Kidney epithelial cell (primary cell): ENCODE results near the gene FAM171A1. TPM values are rescaled to one million over a fixed set of nuclear protein-coding genes. Genes with fewer than 3 reads are reported as not detected.

Experiments
- DNase-seq: peaks from one replicate; pipeline ENCODE4 v3.0.0-alpha.2; 2010; ENCODE audit warnings: low read depth
- H3K27me3 ChIP-seq: 2 replicates; pipeline ENCODE4 v1.6.0; 2011; ENCODE audit warnings: low read length; ENCODE audit not compliant: control insufficient read depth, insufficient read depth
- H3K36me3 ChIP-seq: 2 replicates; pipeline ENCODE4 v1.5.1; 2011; ENCODE audit warnings: low read length; ENCODE audit not compliant: control insufficient read depth, insufficient read depth
- H3K4me3 ChIP-seq: 2 replicates; pipeline ENCODE4 v1.5.1; 2011; ENCODE audit warnings: low read depth, mild to moderate bottlenecking, control low read depth, low read length
- total RNA-seq: library from RNA; depleted of rRNA; stranded (reverse); fragments of >200 nt; gene quantifications from 2 replicates; pipeline ENCODE4 v1.2.3, GENCODE V29; 2015
- TF ChIP-seq, protein P1 (sequence below): IDR thresholded peaks from 2 replicates; pipeline ENCODE4 v1.5.1; 2011; ENCODE audit warnings: mild to moderate bottlenecking, moderate library complexity, low read length, control low read depth, inconsistent platforms; ENCODE audit not compliant: insufficient read depth, poor library complexity, severe bottlenecking

FAM171A1 gene
- total RNA-seq, 1 donor from 2014 or later: 34.0 TPM

DNA sequence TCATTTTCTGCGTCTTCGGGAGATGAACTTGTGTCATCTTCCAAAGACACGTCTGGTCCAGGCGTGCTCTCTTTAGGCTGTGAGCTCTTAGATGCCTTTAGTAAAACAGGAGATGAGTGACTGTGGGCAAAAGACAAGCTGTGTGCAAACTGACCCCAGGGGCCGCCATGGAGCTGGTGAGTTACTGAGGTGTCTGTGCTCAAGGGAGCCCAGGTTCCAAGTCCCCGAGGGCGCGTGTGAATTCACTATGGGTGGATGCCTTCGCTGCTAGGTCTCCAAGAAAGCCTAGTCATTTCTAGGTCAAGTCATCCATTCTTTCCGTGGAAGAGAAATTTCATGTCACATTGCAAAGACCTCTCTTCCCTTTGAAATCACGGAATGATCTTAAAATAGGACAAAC is 118.7 kb downstream of the FAM171A1 start:
- DNase-seq: no peak
- H3K4me3 ChIP-seq: no peak overlapping the region
- TF ChIP-seq, protein P1, sequence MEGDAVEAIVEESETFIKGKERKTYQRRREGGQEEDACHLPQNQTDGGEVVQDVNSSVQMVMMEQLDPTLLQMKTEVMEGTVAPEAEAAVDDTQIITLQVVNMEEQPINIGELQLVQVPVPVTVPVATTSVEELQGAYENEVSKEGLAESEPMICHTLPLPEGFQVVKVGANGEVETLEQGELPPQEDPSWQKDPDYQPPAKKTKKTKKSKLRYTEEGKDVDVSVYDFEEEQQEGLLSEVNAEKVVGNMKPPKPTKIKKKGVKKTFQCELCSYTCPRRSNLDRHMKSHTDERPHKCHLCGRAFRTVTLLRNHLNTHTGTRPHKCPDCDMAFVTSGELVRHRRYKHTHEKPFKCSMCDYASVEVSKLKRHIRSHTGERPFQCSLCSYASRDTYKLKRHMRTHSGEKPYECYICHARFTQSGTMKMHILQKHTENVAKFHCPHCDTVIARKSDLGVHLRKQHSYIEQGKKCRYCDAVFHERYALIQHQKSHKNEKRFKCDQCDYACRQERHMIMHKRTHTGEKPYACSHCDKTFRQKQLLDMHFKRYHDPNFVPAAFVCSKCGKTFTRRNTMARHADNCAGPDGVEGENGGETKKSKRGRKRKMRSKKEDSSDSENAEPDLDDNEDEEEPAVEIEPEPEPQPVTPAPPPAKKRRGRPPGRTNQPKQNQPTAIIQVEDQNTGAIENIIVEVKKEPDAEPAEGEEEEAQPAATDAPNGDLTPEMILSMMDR: no peak
- H3K36me3 ChIP-seq: peaks cover 1% of the 10 kb centered on the region
- H3K27me3 ChIP-seq: no peaks in the 10 kb centered on the region

DNA sequence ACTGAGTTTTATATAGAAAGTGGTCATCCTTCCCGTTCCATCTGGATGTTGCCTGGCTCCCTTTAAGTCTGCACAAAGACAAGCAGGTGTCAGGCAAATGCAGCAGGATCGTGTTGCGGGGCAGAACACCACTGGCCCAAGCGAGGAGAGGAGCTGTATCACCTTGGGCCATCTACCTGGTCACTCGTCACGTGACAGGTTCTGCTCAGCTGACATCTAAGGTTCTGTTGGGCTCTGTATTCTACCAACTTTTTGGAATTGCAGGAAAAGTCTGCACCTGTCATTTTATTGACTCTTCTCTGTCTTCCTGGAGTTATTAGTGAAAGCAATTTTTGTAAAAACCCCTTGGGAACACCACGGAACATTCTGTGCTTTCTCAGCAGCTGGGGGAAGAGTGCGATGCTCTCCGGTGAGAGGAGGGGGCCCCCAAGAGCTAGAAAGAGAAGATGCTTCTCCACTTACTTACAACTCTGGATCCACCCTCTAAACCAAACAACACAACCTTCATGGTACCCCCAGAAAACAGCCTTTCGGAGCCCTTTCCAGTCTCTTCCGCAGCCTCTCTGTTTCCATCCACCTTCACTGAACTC is 119.2 kb downstream of the FAM171A1 start:
- no peak for DNase-seq
- Histone ChIP-seq H3K4me3 (no peak overlapping the region), H3K36me3 (peaks cover 1% of the 10 kb centered on the region), H3K27me3 (no peaks in the 10 kb centered on the region)
- TF ChIP-seq, protein P1: no peak

DNA sequence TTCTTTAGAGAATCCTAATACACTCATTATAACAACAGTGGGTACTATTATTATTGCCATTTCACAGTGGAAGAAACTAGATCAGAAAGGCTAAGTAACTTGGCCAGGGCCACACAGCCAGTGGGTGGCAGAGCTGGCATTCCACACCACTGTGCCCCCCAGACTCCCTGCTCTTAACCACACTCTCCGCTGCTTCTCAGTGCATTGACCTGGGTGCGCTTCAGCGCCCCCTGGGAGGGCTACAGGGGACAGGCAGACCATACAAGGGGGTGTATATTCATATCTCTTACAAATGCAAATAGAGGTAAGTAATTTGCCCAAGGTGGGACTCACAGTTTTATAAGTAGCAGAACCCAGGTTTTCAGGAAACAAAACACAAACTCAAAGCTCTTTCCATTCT is 125.6 kb downstream of the FAM171A1 start:
- Histone ChIP-seq H3K36me3 (peaks cover 1% of the 10 kb centered on the region), H3K27me3 (no peaks in the 10 kb centered on the region), H3K4me3 (no peak overlapping the region)
- DNase-seq: no peak
- TF ChIP-seq, protein P1: peak; percentile 28

DNA sequence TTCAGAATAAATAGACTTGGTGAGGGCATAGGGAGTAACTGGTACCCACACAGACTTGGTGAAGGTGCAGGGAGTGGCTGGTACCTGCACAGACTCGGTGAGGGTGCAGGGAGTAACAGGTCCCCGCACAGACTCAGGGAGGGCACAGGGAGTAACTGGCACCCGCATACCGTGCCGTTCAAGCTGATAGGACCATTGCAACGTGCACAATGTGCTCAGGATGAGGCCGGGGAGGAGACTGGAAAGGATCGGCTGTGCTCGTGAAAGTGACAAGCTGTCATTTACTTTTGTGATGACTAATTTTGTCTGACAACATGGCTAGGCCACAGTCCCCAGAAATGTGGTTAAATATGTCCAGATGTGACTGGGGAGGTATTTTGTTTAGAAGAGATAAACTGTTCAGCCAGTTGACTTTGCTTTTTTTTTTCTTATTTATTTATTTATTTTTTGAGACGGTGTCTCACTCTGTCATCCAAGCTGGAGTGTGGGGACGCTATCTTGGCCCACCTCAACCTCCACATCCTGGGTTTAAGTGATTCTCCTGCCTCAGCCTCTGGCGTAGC is 126.4 kb downstream of the FAM171A1 start:
- DNase-seq: no peak
- no peak overlapping the region for H3K4me3 ChIP-seq
- no peaks in the 10 kb centered on the region for H3K27me3 ChIP-seq
- peaks cover 1% of the 10 kb centered on the region for H3K36me3 ChIP-seq
- TF ChIP-seq, protein P1: no peak

DNA sequence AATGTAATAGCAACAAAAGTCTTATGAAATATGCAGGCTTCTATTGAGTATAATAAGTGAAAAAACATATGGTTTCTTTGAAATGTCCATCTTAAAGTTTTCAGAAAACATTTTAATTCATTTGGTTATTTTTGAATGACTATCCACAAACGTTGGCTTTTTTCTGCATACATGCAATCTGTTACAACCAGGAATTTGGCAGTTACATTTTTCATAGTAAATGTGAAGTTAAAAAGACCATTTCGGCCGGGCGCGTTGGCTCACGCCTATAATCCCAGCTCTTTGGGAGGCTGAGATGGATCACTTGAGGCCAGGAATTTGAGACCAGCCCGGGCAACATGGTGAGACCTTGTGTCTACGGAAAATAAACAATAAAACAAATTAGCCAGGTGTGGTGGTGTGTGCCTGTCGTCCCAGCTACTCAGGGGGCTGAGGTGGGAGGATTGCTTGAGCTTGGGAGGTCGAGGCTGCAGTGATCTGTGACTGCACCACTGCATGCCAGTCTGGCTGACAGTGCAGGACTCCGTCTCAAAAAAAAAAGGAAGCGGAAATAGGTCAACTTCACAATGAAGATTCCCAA is 128.7 kb downstream of the FAM171A1 start:
- Histone ChIP-seq H3K36me3 (no peaks in the 10 kb centered on the region), H3K4me3 (no peak overlapping the region), H3K27me3 (no peaks in the 10 kb centered on the region)
- TF ChIP-seq, protein P1: no peak
- DNase-seq: no peak
